HT1080 (cell line): ENCODE data around the gene UBXN6. TPM values are rescaled to one million over a fixed set of nuclear protein-coding genes. Genes with fewer than 3 reads are reported as not detected.
A peak's percentile ranks its signal among the peaks of the same experiment; 100 is the strongest.

Source experiments
- DNase-seq: peaks from one replicate; pipeline ENCODE4 v3.0.0-alpha.2; 2015; ENCODE audit warnings: low read depth
- small RNA-seq: library from RNA; depleted of rRNA; stranded (forward); fragments of <200 nt; gene quantifications from one replicate; pipeline ENCODE3, GENCODE V24; 2014
- total RNA-seq: library from RNA; depleted of rRNA; stranded (reverse); fragments of >200 nt; shearing (Covaris generic); gene quantifications from 2 replicates; pipeline ENCODE4 v1.2.3, GENCODE V29; 2014; rRNA removed

The UBXN6 gene
- total RNA-seq, 1 experiment from 2014 or later = 75.4 TPM

- no peak for DNase-seq
These were observed 44.0 kb downstream of the UBXN6 start for GRCh38 chr19:4413588-4413987.

GRCh38 chr19:4409123-4409933 lies 48.3 kb downstream of the UBXN6 start:
- no peak for DNase-seq

GRCh38 chr19:4406626-4407025 lies 51.0 kb downstream of the UBXN6 start:
- no peak for DNase-seq

GRCh38 chr19:4405977-4406376 lies 51.6 kb downstream of the UBXN6 start:
- DNase-seq = no peak

GRCh38 chr19:4403005-4403761 lies 54.4 kb downstream of the UBXN6 start:
- DNase-seq = no peak

GRCh38 chr19:4402171-4403004 lies 55.2 kb downstream of the UBXN6 start, which contains the start of gene CHAF1A:
Gene CHAF1A (plus strand): TSS chr19:4402640. CDS start chr19:4402763, 123 bp downstream.
- DNase-seq = peak; percentile 97

- DNase-seq = no peak
These were observed 55.8 kb downstream of the UBXN6 start for GRCh38 chr19:4401769-4402170.

- peak; percentile 56 for DNase-seq
These were observed 57.3 kb downstream of the UBXN6 start, which contains the start of gene SH3GL1 for GRCh38 chr19:4400135-4400936. Gene SH3GL1 (minus strand): TSS chr19:4400547. CDS start chr19:4400368, 179 bp downstream.

- no peak for DNase-seq
These were observed 57.8 kb downstream of the UBXN6 start for GRCh38 chr19:4399812-4400134.

GRCh38 chr19:4396949-4397783 lies 60.4 kb downstream of the UBXN6 start:
- no peak for DNase-seq

Small RNA genes lying within 50 kb of the gene (small RNA-seq; reads per million reads assigned to genes)
- gene MIR4746 = not detected

Other genes with a start within 250 kb of the UBXN6 start
- 0.63 and 1.3 TPM in 2 replicates for gene EBI3, start 228.3 kb downstream of the UBXN6 start, total RNA-seq
- 23.8 and 28.1 TPM in 2 replicates for gene YJU2, start 210.7 kb downstream of the UBXN6 start, total RNA-seq
- not detected in 2 replicates for gene SHD, start 178.5 kb downstream of the UBXN6 start, total RNA-seq
- gene TMIGD2, start 155.4 kb downstream of the UBXN6 start, total RNA-seq = not detected in 2 replicates
- 9.7 and 10.0 TPM in 2 replicates for gene FSD1, start 153.2 kb downstream of the UBXN6 start, total RNA-seq
- gene STAP2, start 119.0 kb downstream of the UBXN6 start, total RNA-seq = 2.3 and 3.6 TPM in 2 replicates
- 1.3 and 2.7 TPM in 2 replicates for gene MPND, start 114.2 kb downstream of the UBXN6 start, total RNA-seq
- gene SH3GL1, start 57.2 kb downstream of the UBXN6 start, total RNA-seq = 46.6 and 62.9 TPM in 2 replicates
- gene CHAF1A, start 55.2 kb downstream of the UBXN6 start, total RNA-seq = 26.5 and 44.1 TPM in 2 replicates
- gene HDGFL2, start 14.5 kb upstream of the UBXN6 start, total RNA-seq = 21.4 and 26.4 TPM in 2 replicates
- 0.03 and 0.06 TPM in 2 replicates for gene PLIN4, start 60.7 kb upstream of the UBXN6 start, total RNA-seq
- not detected in 2 replicates for gene PLIN5, start 77.4 kb upstream of the UBXN6 start, total RNA-seq
- not detected in 2 replicates for gene LRG1, start 82.2 kb upstream of the UBXN6 start, total RNA-seq
- gene SEMA6B, start 101.9 kb upstream of the UBXN6 start, total RNA-seq = 11.9 and 13.9 TPM in 2 replicates
- 3.0 and 6.1 TPM in 2 replicates for gene TNFAIP8L1, start 181.7 kb upstream of the UBXN6 start, total RNA-seq
- gene MYDGF, start 212.5 kb upstream of the UBXN6 start, total RNA-seq = 76.3 and 76.6 TPM in 2 replicates